Muscle of leg (tissue), 11 donors: Measurements from ENCODE around the gene LHX4. TPM values are rescaled to one million over a fixed set of nuclear protein-coding genes. Genes with fewer than 3 reads are reported as not detected.

ENCODE experiments used
- DNase-seq: peaks from one replicate; pipeline ENCODE4 v3.0.0; 2013
- H3K27ac ChIP-seq: one replicate; pipeline ENCODE4 v1.5.1; 2013; ENCODE audit warnings: mild to moderate bottlenecking, low read length, control low read depth
- H3K27me3 ChIP-seq: one replicate; pipeline ENCODE4 v1.6.1; 2013; ENCODE audit warnings: low read length; ENCODE audit not compliant: control insufficient read depth, insufficient read depth
- H3K36me3 ChIP-seq: one replicate; pipeline ENCODE4 v1.6.1; 2013; ENCODE audit warnings: low read length; ENCODE audit not compliant: control insufficient read depth, insufficient read depth
- H3K4me1 ChIP-seq: one replicate; pipeline ENCODE4 v1.6.1; 2013; ENCODE audit warnings: low read length; ENCODE audit not compliant: control insufficient read depth, insufficient read depth
- H3K4me3 ChIP-seq: one replicate; pipeline ENCODE4 v1.5.1; 2013; ENCODE audit warnings: low read length, control low read depth
- H3K9me3 ChIP-seq: replicated peaks from 2 replicates; pipeline ENCODE4 v1.6.1; 2013; ENCODE audit warnings: low read depth, low read length; ENCODE audit not compliant: control insufficient read depth
- WGBS: methylation state at CpG from one replicate; pipeline ENCODE4 v1.1.5; 2013; ENCODE audit warnings: missing lambda C conversion rate; ENCODE audit not compliant: insufficient coverage; 5-methylcytosine and 5-hydroxymethylcytosine counted together
- polyA plus RNA-seq, 8 donors: library from polyadenylated mRNA; unstranded; fragments of 120-200 nt; gene quantifications; one replicate each; pipeline versions ENCODE4 v1.2.1 to v1.2.3, GENCODE V29; 2013; ENCODE audit warnings: inconsistent platforms in 1 of 8, low replicate concordance in 1 of 8; ENCODE audit not compliant: insufficient read length in 8 of 8, insufficient read depth in 1 of 8
- total RNA-seq: library from RNA; stranded (reverse); fragments of 120-200 nt; gene quantifications from one replicate; pipeline ENCODE4 v1.2.4, GENCODE V29; 2013

LHX4 gene
- total and polyA plus RNA-seq, 9 donors = 0.04 to 2.1 (median 1.1) TPM

DNA sequence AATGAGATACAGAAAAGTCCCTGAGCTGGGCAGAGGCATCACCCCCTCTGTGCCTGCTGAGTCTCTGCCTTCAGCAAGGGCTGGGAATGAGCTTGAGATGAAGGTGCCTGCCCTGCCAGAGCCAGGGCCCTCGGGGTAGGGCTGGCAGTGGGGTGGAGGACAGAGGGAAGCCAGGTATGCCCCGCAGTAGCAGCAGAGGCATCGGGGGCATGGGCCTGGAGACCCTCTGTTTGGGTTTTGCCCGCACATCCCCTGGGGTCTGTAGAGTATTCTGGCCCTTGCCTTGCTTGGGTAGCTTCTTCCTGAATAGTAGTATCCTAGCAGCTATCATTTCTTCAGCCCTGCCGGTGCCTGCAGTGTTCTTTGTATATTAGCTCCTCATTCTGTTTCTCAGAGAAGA lies 42.4 kb upstream of the LHX4 start:
- no peaks in the 10 kb centered on the region for H3K9me3 ChIP-seq
- no peaks in the 10 kb centered on the region for H3K27me3 ChIP-seq
- WGBS = 71% methylated on average over 4 of the region's 5 CpGs
- H3K36me3 ChIP-seq = peaks cover 40% of the 10 kb centered on the region
- H3K4me3 ChIP-seq = no peak overlapping the region
- DNase-seq = no peak
- H3K27ac ChIP-seq = no peak overlapping the region
- H3K4me1 ChIP-seq = peaks cover 8% of the 10 kb centered on the region

DNA sequence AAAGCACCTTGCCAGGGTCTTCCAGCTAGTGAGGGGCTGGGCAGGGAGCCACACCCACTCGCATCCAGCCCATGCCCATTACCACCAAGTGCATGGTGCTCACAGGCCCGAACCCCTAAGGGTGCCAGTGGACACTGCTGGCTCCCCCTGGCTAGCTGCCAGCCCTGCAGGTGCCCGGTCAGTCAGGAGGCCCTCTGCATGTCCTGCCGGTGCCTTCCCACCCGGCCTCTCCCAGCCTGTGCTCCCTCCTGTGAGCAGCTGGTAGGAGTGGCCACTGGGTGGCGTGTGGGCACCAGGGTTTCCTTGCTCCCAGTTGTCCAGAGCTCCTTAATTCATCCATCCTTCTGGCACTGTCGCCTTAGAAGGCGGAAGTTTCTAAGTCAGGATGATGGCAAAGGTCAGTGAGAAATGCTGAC lies 42.0 kb upstream of the LHX4 start:
- no peaks in the 10 kb centered on the region for H3K27me3 ChIP-seq
- H3K4me1 ChIP-seq = peaks cover 8% of the 10 kb centered on the region
- WGBS = 39% methylated on average over 5 of the region's 8 CpGs
- peak; percentile 71 for DNase-seq
- no peak overlapping the region for H3K4me3 ChIP-seq
- H3K27ac ChIP-seq = no peak overlapping the region
- peaks cover 40% of the 10 kb centered on the region for H3K36me3 ChIP-seq
- no peaks in the 10 kb centered on the region for H3K9me3 ChIP-seq

DNA sequence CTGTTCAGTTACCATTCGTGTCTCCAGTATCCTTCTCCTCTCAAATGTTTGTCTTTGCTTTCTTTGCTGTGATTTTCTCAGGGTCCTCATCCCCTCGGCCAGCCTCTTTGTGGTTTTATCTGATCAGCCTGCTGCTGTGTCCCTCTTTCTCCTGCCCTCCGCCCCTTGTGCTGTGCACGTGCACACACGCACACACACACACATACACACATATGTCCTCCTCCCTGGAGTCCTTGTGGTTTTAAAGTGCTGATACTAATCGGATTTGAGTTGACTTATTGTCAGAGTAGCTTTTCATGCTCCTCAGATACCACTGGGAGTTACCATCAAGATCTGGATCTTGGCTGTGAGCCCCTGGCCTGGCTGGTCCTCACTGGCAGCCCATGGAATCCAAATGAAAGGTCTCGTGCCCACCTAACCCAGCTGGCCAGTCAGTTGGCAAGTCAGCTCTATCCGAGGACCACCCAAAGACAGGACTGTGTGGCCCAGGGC lies 41.3 kb upstream of the LHX4 start:
- Histone ChIP-seq H3K36me3 (peaks cover 38% of the 10 kb centered on the region), H3K9me3 (no peaks in the 10 kb centered on the region), H3K27ac (no peak overlapping the region), H3K4me3 (no peak overlapping the region), H3K27me3 (no peaks in the 10 kb centered on the region), H3K4me1 (peaks cover 8% of the 10 kb centered on the region)
- DNase-seq = no peak
- WGBS = 59% methylated on average over 7 of the region's 8 CpGs

DNA sequence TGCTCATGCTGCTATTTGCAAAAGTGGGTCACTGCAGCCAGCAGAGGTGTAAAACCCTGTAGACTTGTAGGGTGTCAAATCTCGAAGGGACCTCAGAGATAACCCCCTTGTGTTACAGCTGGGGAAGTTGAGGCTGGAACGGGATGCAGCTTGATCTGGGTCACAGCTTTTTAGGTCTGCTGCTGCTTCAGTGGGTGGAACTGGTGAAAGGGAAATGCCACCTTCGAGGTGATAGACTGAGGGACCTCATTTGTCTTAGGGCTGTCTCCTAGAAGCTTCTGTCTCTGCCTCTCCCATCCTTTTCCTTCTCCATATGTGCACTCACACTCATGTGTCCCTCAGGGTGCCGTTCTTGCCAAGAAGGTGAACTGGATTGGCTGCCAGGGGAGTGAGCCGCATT lies 40.0 kb upstream of the LHX4 start:
- no peak for DNase-seq
- WGBS = 78% methylated on average over 4 of the region's 5 CpGs
- no peaks in the 10 kb centered on the region for H3K9me3 ChIP-seq
- no peak overlapping the region for H3K4me3 ChIP-seq
- no peaks in the 10 kb centered on the region for H3K27me3 ChIP-seq
- H3K36me3 ChIP-seq = peaks cover 25% of the 10 kb centered on the region
- no peak overlapping the region for H3K27ac ChIP-seq
- H3K4me1 ChIP-seq = peaks cover 12% of the 10 kb centered on the region

DNA sequence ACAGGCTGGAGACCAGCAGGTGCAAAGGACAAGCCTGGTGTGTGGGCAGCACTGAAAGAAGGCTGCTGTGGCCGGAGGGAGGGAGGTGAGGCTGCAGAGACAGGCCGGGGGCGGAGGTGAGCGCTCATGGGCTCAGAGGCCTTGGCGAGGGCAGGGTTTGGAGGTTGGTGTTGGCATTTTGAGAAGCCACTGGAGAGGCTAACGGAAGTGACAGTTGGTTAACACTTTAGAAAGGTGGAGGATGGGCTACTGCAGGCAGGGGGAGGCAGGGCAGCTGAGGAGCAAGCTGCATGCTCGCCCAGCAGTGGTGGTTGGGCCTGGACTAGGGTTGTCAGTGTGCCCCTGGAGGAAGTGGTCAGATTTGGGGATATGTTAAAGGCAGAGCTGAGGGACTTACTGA lies 37.9 kb upstream of the LHX4 start:
- H3K9me3 ChIP-seq = no peaks in the 10 kb centered on the region
- no peak for DNase-seq
- H3K27ac ChIP-seq = no peak overlapping the region
- no peaks in the 10 kb centered on the region for H3K27me3 ChIP-seq
- H3K36me3 ChIP-seq = peaks cover 24% of the 10 kb centered on the region
- H3K4me1 ChIP-seq = peaks cover 12% of the 10 kb centered on the region
- H3K4me3 ChIP-seq = no peak overlapping the region
- 86% methylated on average over 7 of the region's 7 CpGs for WGBS

DNA sequence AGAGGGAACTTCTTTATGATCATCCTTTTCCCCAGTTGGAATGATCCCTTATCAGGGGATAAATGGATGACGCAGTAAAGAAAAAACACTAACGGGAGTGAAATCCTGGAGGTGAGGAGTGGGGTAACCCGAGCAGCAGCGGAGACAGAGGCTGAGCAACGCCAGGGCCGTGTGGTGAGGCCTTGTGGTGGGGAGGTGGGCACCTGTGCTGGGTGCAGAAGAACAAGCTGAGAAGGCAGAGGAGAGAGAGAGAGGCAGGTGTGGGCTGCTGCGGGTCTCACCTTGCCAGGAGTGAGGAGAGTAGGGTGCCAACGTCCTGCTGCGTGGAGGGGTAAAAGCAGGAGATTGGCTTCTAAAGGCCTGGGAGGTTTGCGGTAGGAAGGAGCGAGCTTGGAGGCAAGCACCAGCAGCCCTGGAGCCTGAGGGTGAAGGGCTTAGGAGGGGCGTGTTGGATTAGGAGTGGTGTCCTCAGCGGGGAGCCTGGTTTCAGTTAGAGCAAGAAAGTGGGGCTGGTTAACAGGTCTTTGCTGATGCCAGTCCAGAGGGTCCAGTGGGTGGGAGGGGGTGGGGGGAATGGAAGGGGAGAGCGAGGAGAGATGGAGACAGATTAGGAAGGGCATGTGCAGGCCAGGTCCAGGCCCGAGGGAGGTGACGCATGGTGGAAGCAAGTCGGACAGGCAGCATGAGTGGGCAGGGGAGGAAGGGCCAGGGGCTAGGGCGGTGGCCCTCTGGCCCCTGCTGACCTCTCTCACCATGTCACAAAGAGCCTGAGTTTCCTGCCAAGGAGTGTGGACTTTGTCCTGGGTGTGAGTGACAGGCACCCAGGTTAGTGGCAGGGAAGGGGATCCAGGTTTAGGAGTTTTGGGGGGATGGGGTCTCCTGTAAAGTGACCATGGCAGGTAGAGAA lies 36.7 kb upstream of the LHX4 start:
- Histone ChIP-seq H3K36me3 (peaks cover 22% of the 10 kb centered on the region), H3K4me1 (peaks cover 12% of the 10 kb centered on the region), H3K27me3 (no peaks in the 10 kb centered on the region), H3K9me3 (no peaks in the 10 kb centered on the region), H3K27ac (no peak overlapping the region), H3K4me3 (no peak overlapping the region)
- no peak for DNase-seq
- WGBS = 87% methylated on average over 16 of the region's 18 CpGs

DNA sequence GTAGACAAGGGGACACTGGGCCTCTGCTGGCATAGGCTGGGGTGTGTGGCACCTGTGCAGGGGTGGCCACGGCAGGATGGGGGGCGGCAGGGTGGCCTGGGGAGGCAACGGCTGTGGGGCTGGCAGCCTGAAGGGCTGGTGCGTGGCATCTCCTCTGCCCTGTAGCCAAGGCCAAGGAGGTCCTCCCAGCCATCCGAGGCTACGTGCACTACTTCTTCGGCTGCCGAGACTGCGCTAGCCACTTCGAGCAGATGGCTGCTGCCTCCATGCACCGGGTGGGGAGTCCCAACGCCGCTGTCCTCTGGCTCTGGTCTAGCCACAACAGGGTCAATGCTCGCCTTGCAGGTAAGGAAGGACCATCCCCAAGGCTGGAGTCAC lies 36.0 kb upstream of the LHX4 start:
- Histone ChIP-seq H3K9me3 (no peaks in the 10 kb centered on the region), H3K27ac (no peak overlapping the region), H3K27me3 (no peaks in the 10 kb centered on the region), H3K4me3 (no peak overlapping the region), H3K36me3 (peaks cover 22% of the 10 kb centered on the region), H3K4me1 (peaks cover 8% of the 10 kb centered on the region)
- no peak for DNase-seq
- 93% methylated on average over 14 of the region's 14 CpGs for WGBS

DNA sequence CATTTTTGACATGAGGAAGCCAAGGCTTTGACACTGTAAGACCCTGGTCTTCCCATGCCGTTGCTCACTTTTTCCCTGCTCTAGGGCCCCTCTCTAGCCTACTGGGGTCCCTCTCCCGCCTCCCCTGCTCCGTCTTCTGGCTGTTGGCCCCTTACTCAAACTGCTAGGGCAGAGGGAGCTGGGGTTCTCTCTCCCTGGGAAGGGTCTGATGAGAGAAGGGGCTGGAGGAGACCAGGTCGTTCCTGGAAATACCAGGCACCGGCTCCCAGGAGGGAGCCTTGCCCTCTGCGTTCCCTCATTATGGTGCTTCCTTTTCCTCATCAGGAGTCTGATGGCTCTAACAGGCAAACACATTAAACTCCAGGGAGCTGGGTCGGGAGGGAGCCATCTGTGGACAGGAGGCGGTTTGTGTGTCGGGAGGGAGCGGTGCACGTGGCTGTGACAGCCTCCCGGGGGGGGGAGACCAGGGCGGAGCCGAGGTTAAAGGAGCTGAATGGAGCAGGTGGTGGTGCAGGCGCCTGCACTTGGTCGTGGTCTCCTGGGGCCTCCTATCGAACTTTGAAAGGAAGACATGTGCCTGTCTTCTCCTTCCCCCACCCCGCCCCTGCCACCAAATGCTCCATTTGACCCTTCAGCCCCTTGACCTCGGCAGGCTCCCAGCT lies 35.4 kb upstream of the LHX4 start:
- no peaks in the 10 kb centered on the region for H3K27me3 ChIP-seq
- no peak overlapping the region for H3K27ac ChIP-seq
- no peaks in the 10 kb centered on the region for H3K9me3 ChIP-seq
- DNase-seq = no peak
- peaks cover 6% of the 10 kb centered on the region for H3K4me1 ChIP-seq
- WGBS = 42% methylated on average over 12 of the region's 19 CpGs
- H3K4me3 ChIP-seq = no peak overlapping the region
- H3K36me3 ChIP-seq = peaks cover 22% of the 10 kb centered on the region

DNA sequence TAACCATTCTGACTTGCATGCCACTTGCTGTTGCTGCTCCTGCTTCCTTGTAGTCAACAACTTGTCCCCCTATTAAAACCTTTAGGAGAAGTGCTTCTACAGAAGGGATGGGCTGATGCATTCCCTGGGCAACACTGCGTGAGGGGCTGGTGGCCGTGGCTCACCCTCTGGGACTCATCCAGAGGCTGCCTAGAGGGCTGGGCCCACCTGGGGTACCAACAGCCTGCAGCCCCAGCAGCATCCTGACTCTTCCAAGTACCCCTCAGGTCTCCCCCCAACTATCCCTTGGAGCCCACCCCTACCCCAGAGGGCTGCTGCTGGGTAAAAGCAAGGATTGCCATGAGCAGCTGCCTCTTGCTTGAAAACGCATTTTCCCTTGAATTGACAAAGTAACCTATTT lies 34.7 kb upstream of the LHX4 start:
- WGBS = 83% methylated on average over 1 of the region's 3 CpGs
- H3K4me1 ChIP-seq = peaks cover 4% of the 10 kb centered on the region
- DNase-seq = no peak
- no peak overlapping the region for H3K4me3 ChIP-seq
- peaks cover 19% of the 10 kb centered on the region for H3K36me3 ChIP-seq
- H3K27me3 ChIP-seq = no peaks in the 10 kb centered on the region
- no peaks in the 10 kb centered on the region for H3K9me3 ChIP-seq
- H3K27ac ChIP-seq = no peak overlapping the region

DNA sequence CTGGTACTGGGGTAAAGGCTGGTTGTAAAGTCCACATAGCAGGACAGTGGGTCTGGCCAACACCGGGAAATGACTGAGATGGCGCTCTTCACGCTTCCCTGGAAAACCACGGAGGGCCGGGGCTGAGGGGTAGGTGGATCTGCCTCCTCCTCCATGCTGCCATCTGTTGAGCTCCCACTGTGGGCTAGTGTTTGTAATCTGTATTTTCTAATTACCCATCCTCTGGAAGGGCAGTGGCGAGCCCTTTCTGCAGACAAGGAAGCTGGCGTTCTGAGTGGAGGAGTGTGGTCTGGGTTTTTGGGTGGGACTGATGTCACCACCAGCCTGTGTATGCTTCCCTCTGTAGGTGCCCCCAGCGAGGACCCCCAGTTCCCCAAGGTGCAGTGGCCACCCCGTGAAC lies 34.1 kb upstream of the LHX4 start:
- Histone ChIP-seq H3K27me3 (no peaks in the 10 kb centered on the region), H3K36me3 (peaks cover 15% of the 10 kb centered on the region), H3K4me1 (peaks cover 4% of the 10 kb centered on the region), H3K4me3 (no peak overlapping the region), H3K27ac (no peak overlapping the region), H3K9me3 (no peaks in the 10 kb centered on the region)
- WGBS = 88% methylated on average over 3 of the region's 9 CpGs
- no peak for DNase-seq
